GM12878 (cell line): ENCODE data around the gene ID3. TPM values are rescaled to one million over a fixed set of nuclear protein-coding genes. Genes with fewer than 3 reads are reported as not detected.

ENCODE experiments used
- CREM ChIP-seq: IDR thresholded peaks from 2 replicates; pipeline ENCODE4 v1.6.1; 2014; ENCODE audit warnings: antibody characterized with exemption, low read depth
- E2F4 ChIP-seq: IDR thresholded peaks from 2 replicates; pipeline ENCODE4 v1.6.1; 2012; ENCODE audit warnings: low read depth, low read length, improper control_type of control experiment
- EED ChIP-seq: sonication (generic); IDR thresholded peaks from 2 replicates; pipeline ENCODE4 v1.6.1; 2016; ENCODE audit warnings: antibody characterized with exemption, low read depth
- ETV6 ChIP-seq, 2 experiments: fragments of 450-650 bp in 1 of 2; IDR thresholded peaks in 1 of 2; conservative IDR thresholded peaks in 1 of 2; 2 replicates each; pipeline ENCODE4 v1.6.1; 2014; ENCODE audit warnings: antibody characterized with exemption in 1 of 2, borderline replicate concordance in 1 of 2, low read depth in 1 of 2, mild to moderate bottlenecking in 1 of 2, moderate library complexity in 1 of 2
- KLF5 ChIP-seq: fragments of 450-650 bp; IDR thresholded peaks from 2 replicates; pipeline ENCODE4 v1.6.1; 2014; ENCODE audit warnings: mild to moderate bottlenecking; ENCODE audit not compliant: partially characterized antibody
- RCOR1 ChIP-seq: conservative IDR thresholded peaks from 2 replicates; pipeline ENCODE4 v1.6.1; 2012; ENCODE audit warnings: low read depth, low read length, improper control_type of control experiment
- RUNX3 ChIP-seq: IDR thresholded peaks from 2 replicates; pipeline ENCODE4 v1.6.1; 2012; ENCODE audit warnings: low read length, inconsistent platforms
- polyA plus RNA-seq, 11 experiments: library from polyadenylated mRNA; depleted of rRNA in 4 of 11; unstranded in 6 of 11; stranded (reverse) in 5 of 11; fragments of >200 nt; fragmentation: Nextera tagmentation in 4 of 11; fragmentation: Illumina TruSeq in 1 of 11; extraction: Ambion mirVana in 4 of 11; extraction: Trizol in 1 of 11; gene quantifications; 1 replicate in 1 of 11; 2 replicates in 10 of 11; pipeline versions ENCODE4 v1.2.1 to v1.2.3, GENCODE V29; 2011 to 2016; ENCODE audit warnings: inconsistent platforms in 2 of 11, missing spikeins in 2 of 11, low read depth in 1 of 11
- total RNA-seq, 4 experiments: library from RNA; depleted of rRNA in 3 of 4; stranded (reverse); fragments of >200 nt in 3 of 4; fragmentation: Illumina TruSeq in 1 of 4; extraction: Trizol in 1 of 4; gene quantifications; 2 replicates each; pipeline versions ENCODE4 v1.2.1 to v1.2.3, GENCODE V29; 2013 to 2021
- TF ChIP-seq, protein P1 (sequence below): IDR thresholded peaks from 2 replicates; pipeline ENCODE4 v1.6.1; 2011; ENCODE audit warnings: borderline replicate concordance, low read depth, mild to moderate bottlenecking, moderate library complexity, low read length; ENCODE audit not compliant: insufficient read depth, poor library complexity, severe bottlenecking
- TF ChIP-seq, protein P2 (sequence below): IDR thresholded peaks from 2 replicates; pipeline ENCODE4 v1.6.1; 2012; ENCODE audit warnings: low read depth, low read length, improper control_type of control experiment

Gene ID3
- total and polyA plus RNA-seq, 10 of the 15 experiments (the other 5 are each of a cell fraction or from before 2014, with no cell fraction given) = 42.7 to 475 (median 207) TPM

GRCh38 chr1:23601968-23602876 lies 42.9 kb upstream of the ID3 start (continued):
- TF ChIP-seq, protein P1, sequence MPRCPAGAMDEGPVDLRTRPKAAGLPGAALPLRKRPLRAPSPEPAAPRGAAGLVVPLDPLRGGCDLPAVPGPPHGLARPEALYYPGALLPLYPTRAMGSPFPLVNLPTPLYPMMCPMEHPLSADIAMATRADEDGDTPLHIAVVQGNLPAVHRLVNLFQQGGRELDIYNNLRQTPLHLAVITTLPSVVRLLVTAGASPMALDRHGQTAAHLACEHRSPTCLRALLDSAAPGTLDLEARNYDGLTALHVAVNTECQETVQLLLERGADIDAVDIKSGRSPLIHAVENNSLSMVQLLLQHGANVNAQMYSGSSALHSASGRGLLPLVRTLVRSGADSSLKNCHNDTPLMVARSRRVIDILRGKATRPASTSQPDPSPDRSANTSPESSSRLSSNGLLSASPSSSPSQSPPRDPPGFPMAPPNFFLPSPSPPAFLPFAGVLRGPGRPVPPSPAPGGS = no peak
- TF ChIP-seq RUNX3 = peak; percentile 63; the same call in 1 of the 2 replicates
- TF ChIP-seq, protein P2, sequence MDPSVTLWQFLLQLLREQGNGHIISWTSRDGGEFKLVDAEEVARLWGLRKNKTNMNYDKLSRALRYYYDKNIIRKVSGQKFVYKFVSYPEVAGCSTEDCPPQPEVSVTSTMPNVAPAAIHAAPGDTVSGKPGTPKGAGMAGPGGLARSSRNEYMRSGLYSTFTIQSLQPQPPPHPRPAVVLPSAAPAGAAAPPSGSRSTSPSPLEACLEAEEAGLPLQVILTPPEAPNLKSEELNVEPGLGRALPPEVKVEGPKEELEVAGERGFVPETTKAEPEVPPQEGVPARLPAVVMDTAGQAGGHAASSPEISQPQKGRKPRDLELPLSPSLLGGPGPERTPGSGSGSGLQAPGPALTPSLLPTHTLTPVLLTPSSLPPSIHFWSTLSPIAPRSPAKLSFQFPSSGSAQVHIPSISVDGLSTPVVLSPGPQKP = no peak
- TF ChIP-seq KLF5 = no peak
- TF ChIP-seq ETV6 (conservative IDR thresholded peaks at IDR 0.05 in 1 of 2, IDR thresholded peaks at IDR 0.05 in 1 of 2; ENCODE audit: borderline replicate concordance in 1 of 2, low read depth in 1 of 2) = no peak
- TF ChIP-seq CREM = no peak
- TF ChIP-seq EED = 0 out of 2 replicates have a peak, but pooled peaks have one; percentile 19
- TF ChIP-seq RCOR1 = no peak
- no peak for TF ChIP-seq E2F4
